ENCODE data around the gene BGN. TPM values are rescaled to one million over a fixed set of nuclear protein-coding genes. Genes with fewer than 3 reads are reported as not detected.

Gene BGN
- total and polyA plus RNA-seq, 2 donors (not counting 1 experiment from before 2014, with no cell fraction given): not detected

- no peaks in the 10 kb centered on the region for H3K9me3 Mint-ChIP-seq (ENCODE audit: insufficient read depth)
- H3K27me3 ChIP-seq (replicated peaks in 1 of 4; ENCODE audit: control extremely low read depth in 1 of 4, control insufficient read depth in 3 of 4, insufficient read depth in 4 of 4, low read length in 3 of 4): no peaks in the 10 kb centered on the region
- CTCF ChIA-PET: no interaction called here
- POLR2A ChIA-PET: no interaction called here
- H3K4me3 ChIP-seq (ENCODE audit: control extremely low read depth in 1 of 5, extremely low read depth in 1 of 5, insufficient read depth in 1 of 5, low read depth in 2 of 5, low read length in 4 of 5): no peak overlapping the region
- no peaks in the 10 kb centered on the region for H3K9me3 ChIP-seq (ENCODE audit: control extremely low read depth in 1 of 3, control insufficient read depth in 2 of 3, insufficient read depth in 1 of 3, low read length in 2 of 3)
- H3K27ac Mint-ChIP-seq: no peak overlapping the region
- no peaks in the 10 kb centered on the region for H3K27me3 Mint-ChIP-seq
- H3K27ac ChIP-seq (ENCODE audit: low read length in 2 of 2): no peak overlapping the region
- intact Hi-C loops (cut with micrococcal nuclease): no loop called here
- no peak overlapping the region for H3K4me3 Mint-ChIP-seq
- ATAC-seq (ENCODE audit: low read depth): no peak
- H3K4me1 ChIP-seq (ENCODE audit: control insufficient read depth in 2 of 2, insufficient read depth in 2 of 2, low read length in 2 of 2): peaks cover 0 to under 1% of the 10 kb centered on the region in 2 donors
- no peak overlapping the region for H3K9ac ChIP-seq (ENCODE audit: low read length)
- DNase-seq: no peak
- no peaks in the 10 kb centered on the region for H3K79me2 ChIP-seq (ENCODE audit: control insufficient read depth, insufficient read depth, low read length)
- H4K20me1 ChIP-seq (ENCODE audit: control insufficient read depth, insufficient read depth, low read length, poor library complexity, severe bottlenecking): no peaks in the 10 kb centered on the region
- TF ChIP-seq CTCF (IDR thresholded peaks at IDR 0.05) (no peak), EZH2 (IDR thresholded peaks at IDR 0.05; ENCODE audit: borderline replicate concordance, insufficient read depth, low read depth, low read length, poor library complexity, severe bottlenecking) (no peak)
- WGBS (ENCODE audit: insufficient coverage): 92% methylated on average over 2 of the region's 10 CpGs
- no peak overlapping the region for H2AFZ ChIP-seq (ENCODE audit: insufficient read depth, low read depth, low read length, poor library complexity, severe bottlenecking)
- no peaks in the 10 kb centered on the region for H3K36me3 ChIP-seq (replicated peaks in 1 of 2; ENCODE audit: control extremely low read depth in 1 of 2, control insufficient read depth in 1 of 2, extremely low read depth in 1 of 2, insufficient read depth in 2 of 2, low read length in 1 of 2)
- H3K4me2 ChIP-seq (replicated peaks; ENCODE audit: low read depth, low read length, poor library complexity, severe bottlenecking): no peak overlapping the region
- H3K4me1 Mint-ChIP-seq: no peaks in the 10 kb centered on the region
Observed at GRCh38 chrX:153502131-153502530, 7.4 kb downstream of the BGN start.

- no peak overlapping the region for H2AFZ ChIP-seq (ENCODE audit: insufficient read depth, low read depth, low read length, poor library complexity, severe bottlenecking)
- H3K27ac Mint-ChIP-seq: no peak overlapping the region
- no peaks in the 10 kb centered on the region for H3K27me3 Mint-ChIP-seq
- no peak overlapping the region for H3K4me3 ChIP-seq (ENCODE audit: control extremely low read depth in 1 of 5, extremely low read depth in 1 of 5, insufficient read depth in 1 of 5, low read depth in 2 of 5, low read length in 4 of 5)
- H3K9me3 ChIP-seq (ENCODE audit: control extremely low read depth in 1 of 3, control insufficient read depth in 2 of 3, insufficient read depth in 1 of 3, low read length in 2 of 3): no peaks in the 10 kb centered on the region
- 95% methylated on average over 8 of the region's 14 CpGs for WGBS (ENCODE audit: insufficient coverage)
- no peak for TF ChIP-seq CTCF (IDR thresholded peaks at IDR 0.05)
- no peak for TF ChIP-seq EZH2 (IDR thresholded peaks at IDR 0.05; ENCODE audit: borderline replicate concordance, insufficient read depth, low read depth, low read length, poor library complexity, severe bottlenecking)
- no peaks in the 10 kb centered on the region for H3K79me2 ChIP-seq (ENCODE audit: control insufficient read depth, insufficient read depth, low read length)
- H3K36me3 ChIP-seq (replicated peaks in 1 of 2; ENCODE audit: control extremely low read depth in 1 of 2, control insufficient read depth in 1 of 2, extremely low read depth in 1 of 2, insufficient read depth in 2 of 2, low read length in 1 of 2): no peaks in the 10 kb centered on the region
- ATAC-seq (ENCODE audit: low read depth) (no peak), DNase-seq (no peak)
- H3K4me1 Mint-ChIP-seq: peaks cover 2% of the 10 kb centered on the region
- H3K9ac ChIP-seq (ENCODE audit: low read length): no peak overlapping the region
- intact Hi-C loops (cut with micrococcal nuclease): no loop called here
- H4K20me1 ChIP-seq (ENCODE audit: control insufficient read depth, insufficient read depth, low read length, poor library complexity, severe bottlenecking): no peaks in the 10 kb centered on the region
- H3K4me2 ChIP-seq (replicated peaks; ENCODE audit: low read depth, low read length, poor library complexity, severe bottlenecking): no peak overlapping the region
- peaks cover 0 to 7% of the 10 kb centered on the region in 2 donors for H3K4me1 ChIP-seq (ENCODE audit: control insufficient read depth in 2 of 2, insufficient read depth in 2 of 2, low read length in 2 of 2)
- CTCF ChIA-PET: no interaction called here
- no peaks in the 10 kb centered on the region for H3K9me3 Mint-ChIP-seq (ENCODE audit: insufficient read depth)
- no peaks in the 10 kb centered on the region for H3K27me3 ChIP-seq (replicated peaks in 1 of 4; ENCODE audit: control extremely low read depth in 1 of 4, control insufficient read depth in 3 of 4, insufficient read depth in 4 of 4, low read length in 3 of 4)
- H3K27ac ChIP-seq (ENCODE audit: low read length in 2 of 2): no peak overlapping the region
- POLR2A ChIA-PET: no interaction called here
- no peak overlapping the region for H3K4me3 Mint-ChIP-seq
Observed at GRCh38 chrX:153502796-153503195, 8.0 kb downstream of the BGN start.
